ENCODE data around the gene GIGYF2.
"Not testable (repeated sequence)": the region's sequence is repeated elsewhere in the genome, so short reads cannot be mapped to it uniquely, and the experiment has no call there.

GIGYF2 gene

GRCh38 chr2:232700154-232700553, 3.0 kb downstream of the GIGYF2 start:
- peaks cover 27 to 41% of the 10 kb centered on the region in 2 donors for H3K4me1 Mint-ChIP-seq
- no peaks in the 10 kb centered on the region for H3K27me3 Mint-ChIP-seq
- peaks cover 23 to 30% of the 10 kb centered on the region in 2 donors for H3K36me3 Mint-ChIP-seq
- peaks cover 0 to 3% of the 10 kb centered on the region in 2 donors for H3K9me3 Mint-ChIP-seq
- ATAC-seq (replicated peaks) (no peak), DNase-seq (no peak)
- peak overlapping the region in 1 of 2 donors; percentile 52 for H3K4me3 Mint-ChIP-seq
- no peak overlapping the region for H3K27ac Mint-ChIP-seq

- Mint-ChIP-seq H3K36me3 (peaks cover 24 to 28% of the 10 kb centered on the region in 2 donors), H3K27ac (no peak overlapping the region)
- no peak for ATAC-seq (replicated peaks)
These were observed 9.9 kb downstream of the GIGYF2 start for GRCh38 chr2:232707076-232707475.

GRCh38 chr2:232713505-232713904, 16.4 kb downstream of the GIGYF2 start:
- Mint-ChIP-seq H3K4me1 (peaks cover 5 to 26% of the 10 kb centered on the region in 2 donors), H3K4me3 (no peak overlapping the region), H3K27me3 (no peaks in the 10 kb centered on the region), H3K36me3 (peaks cover 35 to 39% of the 10 kb centered on the region in 2 donors), H3K9me3 (no peaks in the 10 kb centered on the region), H3K27ac (no peak overlapping the region)
- no peak for ATAC-seq (replicated peaks)
- DNase-seq, result no peak

More at GRCh38 chr2:232707076-232707475, 9.9 kb downstream of the GIGYF2 start:
- Mint-ChIP-seq H3K4me3 (no peak overlapping the region), H3K27me3 (no peaks in the 10 kb centered on the region), H3K4me1 (peaks cover 8 to 12% of the 10 kb centered on the region in 2 donors), H3K9me3 (no peaks in the 10 kb centered on the region)
- DNase-seq, result no peak

DNA sequence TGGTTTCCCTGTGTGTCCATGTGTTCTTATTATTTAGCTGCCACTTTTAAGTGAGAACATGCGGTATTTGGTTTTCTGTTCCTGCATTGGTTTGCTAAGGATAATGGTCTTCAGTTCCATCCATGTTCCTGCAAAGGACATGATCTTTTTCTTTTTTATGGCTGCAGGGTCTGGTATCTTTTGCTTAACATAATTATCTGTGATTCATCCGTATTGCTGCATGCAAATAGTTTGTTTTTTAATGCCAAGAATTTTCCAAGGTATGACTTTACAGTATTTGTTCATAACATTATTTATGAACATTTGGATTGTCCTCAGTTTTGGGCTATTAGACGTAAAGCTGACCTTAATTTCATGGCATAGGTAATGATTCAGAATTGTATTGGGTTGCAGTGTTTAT, 17.8 kb downstream of the GIGYF2 start:
- Mint-ChIP-seq H3K4me1 (peaks cover 5 to 34% of the 10 kb centered on the region in 2 donors), H3K27ac (no peak overlapping the region), H3K9me3 (peaks cover 0 to 2% of the 10 kb centered on the region in 2 donors), H3K36me3 (peaks cover 46 to 53% of the 10 kb centered on the region in 2 donors), H3K27me3 (no peaks in the 10 kb centered on the region), H3K4me3 (no peak overlapping the region)
- ATAC-seq (replicated peaks), result no peak
- DNase-seq, result no peak

GRCh38 chr2:232720056-232720455, 22.9 kb downstream of the GIGYF2 start:
- Mint-ChIP-seq H3K4me1 (peaks cover 16 to 47% of the 10 kb centered on the region in 2 donors), H3K36me3 (peaks cover 50 to 63% of the 10 kb centered on the region in 2 donors)
- not testable (repeated sequence) for H3K27ac Mint-ChIP-seq; H3K9me3 Mint-ChIP-seq; H3K4me3 Mint-ChIP-seq; DNase-seq; ATAC-seq (replicated peaks); H3K27me3 Mint-ChIP-seq

DNA sequence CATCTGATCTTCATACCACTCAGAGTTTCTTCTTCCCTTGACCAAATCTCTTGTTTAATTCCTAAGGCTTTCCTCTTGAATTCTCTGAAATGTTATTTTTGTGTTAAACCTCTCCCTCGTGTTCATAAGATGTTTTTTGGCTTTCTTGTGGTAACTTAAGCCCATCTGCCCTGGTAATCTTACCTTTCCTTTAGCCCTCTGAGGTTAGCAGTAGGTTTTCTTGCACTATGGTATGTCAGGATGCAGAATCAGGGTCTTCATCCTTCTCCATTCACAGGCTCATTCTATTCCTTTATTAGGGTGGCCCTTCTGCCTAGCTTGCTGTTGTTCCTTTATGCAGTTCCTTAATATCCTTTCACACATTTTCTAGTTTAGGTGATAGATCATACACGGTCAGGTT, 24.1 kb downstream of the GIGYF2 start:
- Mint-ChIP-seq H3K4me1 (peaks cover 14 to 43% of the 10 kb centered on the region in 2 donors), H3K27me3 (no peaks in the 10 kb centered on the region), H3K36me3 (peaks cover 54 to 65% of the 10 kb centered on the region in 2 donors), H3K9me3 (peaks cover 0 to 2% of the 10 kb centered on the region in 2 donors), H3K27ac (no peak overlapping the region), H3K4me3 (no peak overlapping the region)
- DNase-seq (no peak), ATAC-seq (replicated peaks) (no peak)

- DNase-seq, result no peak
- H3K4me3 Mint-ChIP-seq, result no peak overlapping the region
- peaks cover 0 to 2% of the 10 kb centered on the region in 2 donors for H3K9me3 Mint-ChIP-seq
- no peaks in the 10 kb centered on the region for H3K27me3 Mint-ChIP-seq
- H3K27ac Mint-ChIP-seq, result no peak overlapping the region
- peaks cover 50 to 61% of the 10 kb centered on the region in 2 donors for H3K36me3 Mint-ChIP-seq
- ATAC-seq (replicated peaks), result no peak
- H3K4me1 Mint-ChIP-seq, result peaks cover 14 to 38% of the 10 kb centered on the region in 2 donors
These were observed 24.8 kb downstream of the GIGYF2 start for GRCh38 chr2:232721882-232722281.

GRCh38 chr2:232723027-232723426, 25.9 kb downstream of the GIGYF2 start:
- no peaks in the 10 kb centered on the region for H3K27me3 Mint-ChIP-seq
- peaks cover 12 to 35% of the 10 kb centered on the region in 2 donors for H3K4me1 Mint-ChIP-seq
- H3K4me3 Mint-ChIP-seq, result no peak overlapping the region
- peaks cover 52 to 60% of the 10 kb centered on the region in 2 donors for H3K36me3 Mint-ChIP-seq
- H3K27ac Mint-ChIP-seq, result no peak overlapping the region
- ATAC-seq (replicated peaks) (no peak), DNase-seq (no peak)
- H3K9me3 Mint-ChIP-seq, result peaks cover 0 to 2% of the 10 kb centered on the region in 2 donors

DNA sequence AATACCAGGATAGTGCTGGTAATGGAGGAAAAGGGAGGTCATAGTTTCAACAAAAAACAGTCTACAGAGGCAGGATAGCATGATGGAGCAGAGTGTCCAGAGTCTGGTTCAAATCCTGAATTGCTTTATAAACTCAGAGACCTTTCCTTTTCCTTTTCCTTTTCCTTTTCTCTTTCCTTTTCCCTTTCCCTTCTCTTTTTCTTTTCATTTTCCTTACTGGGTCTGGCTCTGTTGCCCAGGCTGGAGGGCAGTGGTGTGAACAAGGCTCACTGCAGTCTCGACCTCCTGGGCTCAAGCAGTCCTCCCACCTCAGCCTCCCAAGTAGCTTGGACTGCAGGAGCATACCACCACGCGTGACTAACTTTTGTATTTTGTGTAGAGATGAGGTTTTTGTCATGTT, 31.7 kb downstream of the GIGYF2 start:
- Mint-ChIP-seq H3K27me3 (no peaks in the 10 kb centered on the region), H3K36me3 (peaks cover 35 to 47% of the 10 kb centered on the region in 2 donors), H3K9me3 (no peaks in the 10 kb centered on the region), H3K4me1 (peaks cover 4% of the 10 kb centered on the region in 2 donors), H3K4me3 (no peak overlapping the region), H3K27ac (no peak overlapping the region)
- DNase-seq (no peak), ATAC-seq (replicated peaks) (no peak)

- DNase-seq, result no peak
- no peak overlapping the region for H3K4me3 Mint-ChIP-seq
- peaks cover 4% of the 10 kb centered on the region in 2 donors for H3K4me1 Mint-ChIP-seq
- no peak overlapping the region for H3K27ac Mint-ChIP-seq
- H3K36me3 Mint-ChIP-seq, result peaks cover 26 to 38% of the 10 kb centered on the region in 2 donors
- no peaks in the 10 kb centered on the region for H3K9me3 Mint-ChIP-seq
- no peak for ATAC-seq (replicated peaks)
- no peaks in the 10 kb centered on the region for H3K27me3 Mint-ChIP-seq
These were observed 34.3 kb downstream of the GIGYF2 start for GRCh38 chr2:232731470-232731869.

GRCh38 chr2:232741294-232741693, 44.2 kb downstream of the GIGYF2 start:
- Mint-ChIP-seq H3K4me1 (peaks cover 6 to 17% of the 10 kb centered on the region in 2 donors), H3K4me3 (no peak overlapping the region), H3K27me3 (no peaks in the 10 kb centered on the region), H3K9me3 (no peaks in the 10 kb centered on the region), H3K36me3 (peaks cover 15 to 33% of the 10 kb centered on the region in 2 donors), H3K27ac (no peak overlapping the region)
- ATAC-seq (replicated peaks), result no peak
- no peak for DNase-seq

GRCh38 chr2:232741972-232742371, 44.8 kb downstream of the GIGYF2 start:
- Mint-ChIP-seq H3K36me3 (peaks cover 15 to 29% of the 10 kb centered on the region in 2 donors), H3K4me3 (no peak overlapping the region), H3K9me3 (no peaks in the 10 kb centered on the region), H3K27me3 (no peaks in the 10 kb centered on the region), H3K4me1 (peaks cover 6 to 17% of the 10 kb centered on the region in 2 donors), H3K27ac (no peak overlapping the region)
- ATAC-seq (replicated peaks), result no peak
- no peak for DNase-seq

DNA sequence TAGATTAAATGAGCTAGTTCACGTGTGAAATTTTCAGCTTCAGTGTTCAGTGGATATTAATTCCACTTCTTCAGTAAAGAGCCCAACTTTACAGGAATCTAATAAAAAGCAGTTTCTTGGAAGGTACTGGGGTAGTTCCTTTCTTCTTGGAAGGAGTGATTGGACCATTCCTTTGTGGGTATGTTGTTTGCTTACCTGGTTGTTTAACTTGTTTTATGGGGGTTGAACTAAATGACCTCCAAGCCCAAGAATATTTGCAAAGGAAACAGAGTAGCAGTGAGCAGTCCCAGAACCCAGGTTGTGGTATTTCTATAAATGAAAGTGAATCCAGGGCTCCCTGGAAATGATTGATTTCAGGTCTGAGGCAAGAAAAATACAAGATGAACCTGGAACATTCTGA, 47.8 kb downstream of the GIGYF2 start:
- no peak overlapping the region for H3K27ac Mint-ChIP-seq
- no peaks in the 10 kb centered on the region for H3K9me3 Mint-ChIP-seq
- H3K4me1 Mint-ChIP-seq, result peaks cover 6 to 17% of the 10 kb centered on the region in 2 donors
- ATAC-seq (replicated peaks), result no peak
- no peaks in the 10 kb centered on the region for H3K27me3 Mint-ChIP-seq
- no peak overlapping the region for H3K4me3 Mint-ChIP-seq
- no peak for DNase-seq
- H3K36me3 Mint-ChIP-seq, result peaks cover 16 to 37% of the 10 kb centered on the region in 2 donors

DNA sequence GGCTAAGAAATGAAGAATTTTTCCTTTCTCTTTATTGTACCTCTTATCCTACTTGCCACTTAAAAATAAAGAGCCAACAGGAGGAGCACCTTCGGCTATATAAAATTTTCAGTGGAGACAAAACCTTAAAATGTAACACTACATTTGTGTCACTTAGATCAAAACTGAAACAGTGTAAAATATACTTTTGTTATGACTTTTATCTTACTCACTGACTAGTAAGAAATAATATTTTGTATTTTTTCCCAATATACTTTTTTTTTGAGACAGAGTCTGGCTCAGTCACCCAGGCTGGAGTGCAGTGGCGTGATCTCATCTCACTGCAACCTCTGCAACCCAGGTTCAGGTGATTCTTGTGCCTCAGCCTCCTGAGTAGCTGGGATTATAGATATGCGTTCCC, 50.9 kb downstream of the GIGYF2 start:
- Mint-ChIP-seq H3K27ac (no peak overlapping the region), H3K27me3 (no peaks in the 10 kb centered on the region), H3K36me3 (peaks cover 19 to 32% of the 10 kb centered on the region in 2 donors), H3K4me1 (no peaks in the 10 kb centered on the region), H3K9me3 (no peaks in the 10 kb centered on the region), H3K4me3 (no peak overlapping the region)
- DNase-seq, result no peak
- ATAC-seq (replicated peaks), result no peak

DNA sequence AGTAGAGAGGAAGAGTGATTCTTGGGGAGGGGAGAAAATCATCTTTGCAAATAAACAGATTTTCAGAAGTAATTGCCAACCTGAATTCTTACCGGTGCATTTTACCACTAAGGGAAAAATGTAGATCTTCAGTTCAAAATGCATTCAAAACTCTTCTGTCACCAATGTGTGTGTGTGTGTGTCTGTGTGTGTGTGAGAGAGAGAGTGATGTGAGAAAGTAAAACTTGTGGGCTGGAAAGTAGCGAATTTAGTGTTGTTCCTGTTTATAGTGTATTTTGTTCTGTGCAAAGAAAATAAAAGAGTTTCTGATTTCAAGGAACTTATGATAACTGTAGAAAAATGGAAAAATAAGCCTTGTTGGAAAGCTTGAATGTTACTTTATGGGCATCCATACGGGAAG, 52.2 kb downstream of the GIGYF2 start:
- Mint-ChIP-seq H3K36me3 (peaks cover 17 to 28% of the 10 kb centered on the region in 2 donors), H3K4me3 (no peak overlapping the region), H3K27ac (peak overlapping the region; percentile 1), H3K9me3 (no peaks in the 10 kb centered on the region), H3K4me1 (no peaks in the 10 kb centered on the region), H3K27me3 (no peaks in the 10 kb centered on the region)
- ATAC-seq (replicated peaks), result no peak
- no peak for DNase-seq

Data from stimulated activated naive B cell treated with anti-CD40 and anti-IgM and Interleukin-4, amounts not matched to agents 10 μg/mL and 1 μg/mL and 100 μg/mL, for 72 hours (primary cell).